UCSD-AML1 (cell line): ENCODE results near the gene EFL1.

Source experiments
- DNase-seq: peaks from one replicate; lab custom pipeline; 2025; ENCODE audit not compliant: unreplicated experiment; lab: John Stamatoyannopoulos, UW

EFL1 gene

DNA sequence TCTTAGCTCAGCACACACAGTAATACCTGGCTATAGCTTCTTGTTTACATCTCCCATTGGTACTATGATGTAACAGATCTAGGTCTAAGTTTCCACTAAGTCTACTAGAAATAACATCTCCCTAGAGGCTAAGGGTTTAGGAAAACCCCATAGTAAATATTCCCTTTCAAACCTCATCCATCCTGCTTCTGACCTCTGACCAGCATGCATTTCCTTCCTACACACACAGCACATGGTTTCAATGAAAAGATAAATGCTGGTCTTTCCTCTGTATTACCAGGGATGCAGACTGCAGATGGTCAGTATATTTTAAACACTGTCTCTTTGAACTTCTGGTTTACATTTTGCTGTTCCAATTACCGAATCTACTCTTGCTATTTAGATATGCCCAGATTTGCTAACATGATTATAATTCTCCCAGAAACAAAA is 96.6 kb downstream of the EFL1 start:
- no peak for DNase-seq

GRCh38 chr15:82159922-82160321 is 102.6 kb downstream of the EFL1 start:
- no peak for DNase-seq

DNA sequence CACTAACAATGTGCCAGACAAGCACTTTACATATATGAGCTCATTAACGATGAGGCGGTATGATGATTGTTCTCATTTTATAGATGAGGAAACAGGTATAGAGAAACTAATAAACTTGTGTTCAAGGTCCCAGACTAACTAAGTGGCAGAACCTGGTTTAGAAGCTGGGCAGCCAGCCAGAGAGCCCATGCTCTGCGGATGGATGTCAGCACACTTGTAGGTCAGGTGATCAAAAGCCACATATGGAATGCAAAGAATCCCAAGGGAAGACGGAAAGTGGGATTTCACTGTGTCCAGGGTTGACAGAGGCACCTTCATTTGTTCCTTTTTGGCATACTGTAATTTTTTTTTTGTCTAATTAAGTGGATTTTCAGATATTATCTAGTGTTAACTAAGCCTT is 103.7 kb downstream of the EFL1 start:
- DNase-seq: no peak

GRCh38 chr15:82150645-82151044 is 111.9 kb downstream of the EFL1 start:
- DNase-seq: no peak

- no peak for DNase-seq
Measured at GRCh38 chr15:82146990-82147461, 115.5 kb downstream of the EFL1 start.

GRCh38 chr15:82146576-82146975 is 116.0 kb downstream of the EFL1 start:
- no peak for DNase-seq

GRCh38 chr15:82143390-82144385 is 118.8 kb downstream of the EFL1 start:
- DNase-seq: no peak

- DNase-seq: no peak
Measured at GRCh38 chr15:82140886-82141285, 121.6 kb downstream of the EFL1 start.

- DNase-seq: no peak
Measured at GRCh38 chr15:82139823-82140268, 122.7 kb downstream of the EFL1 start.

GRCh38 chr15:82138306-82138705 is 124.2 kb downstream of the EFL1 start:
- no peak for DNase-seq

GRCh38 chr15:82137261-82137660 is 125.3 kb downstream of the EFL1 start:
- no peak for DNase-seq

- no peak for DNase-seq
Measured at GRCh38 chr15:82136120-82136519, 126.4 kb downstream of the EFL1 start.

DNA sequence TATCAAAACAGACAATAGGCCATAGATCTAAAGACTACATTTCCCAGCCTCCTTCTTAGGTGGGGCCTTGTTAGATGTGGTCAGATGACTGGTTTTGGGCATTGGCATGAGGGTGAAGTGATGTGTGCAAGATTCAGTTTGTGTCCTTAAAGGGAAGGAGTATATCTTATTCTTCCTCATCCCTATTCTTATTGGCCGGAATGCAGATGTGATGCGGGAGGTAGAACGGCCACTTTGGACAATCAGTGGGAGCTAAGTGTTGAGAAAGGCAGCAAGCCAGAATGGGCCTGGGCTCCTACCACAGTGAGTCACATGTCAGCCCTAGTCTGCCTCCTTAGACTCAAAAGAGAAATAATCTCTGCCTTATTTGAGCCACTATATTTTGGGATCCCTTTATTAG is 126.9 kb downstream of the EFL1 start:
- no peak for DNase-seq

- DNase-seq: no peak
Measured at GRCh38 chr15:82134461-82134860, 128.1 kb downstream of the EFL1 start.

DNA sequence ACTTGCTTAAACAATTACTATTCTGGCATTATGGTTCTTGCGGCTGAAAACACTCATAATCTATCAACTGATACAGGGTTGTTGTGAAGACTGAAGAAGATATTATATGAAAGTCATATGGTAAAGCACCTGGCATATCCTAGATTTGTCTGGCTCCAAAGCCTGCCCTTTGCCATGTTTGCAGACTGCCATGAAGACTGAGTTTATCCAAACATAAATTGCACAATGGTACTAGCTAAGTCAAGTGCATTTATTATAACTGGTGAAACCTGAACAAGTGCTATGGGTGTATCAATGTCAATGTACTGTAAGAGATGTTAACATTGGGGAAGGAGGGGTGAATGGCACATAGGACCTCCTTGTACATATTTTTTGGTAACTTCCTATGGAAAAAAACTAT is 129.3 kb downstream of the EFL1 start:
- DNase-seq: no peak

DNA sequence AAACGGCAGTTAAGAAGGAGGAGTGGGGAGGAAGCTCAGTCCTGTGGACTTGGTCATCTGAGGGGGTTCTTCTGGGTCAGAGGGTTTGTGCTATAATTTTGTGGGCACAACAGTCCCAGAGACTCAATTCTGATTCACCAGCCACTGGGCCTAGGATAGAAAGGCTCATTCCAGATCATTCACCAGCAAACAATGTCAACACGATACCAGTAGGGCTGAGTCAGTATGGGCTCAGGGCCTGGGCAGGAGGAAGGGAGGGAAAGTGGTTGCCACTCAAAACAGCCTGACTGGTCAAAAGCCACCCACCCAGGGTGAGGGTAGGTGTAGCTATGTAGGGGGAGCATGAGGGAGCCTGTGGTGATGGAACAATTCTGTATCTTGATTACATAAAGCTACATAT is 129.8 kb downstream of the EFL1 start:
- no peak for DNase-seq

DNA sequence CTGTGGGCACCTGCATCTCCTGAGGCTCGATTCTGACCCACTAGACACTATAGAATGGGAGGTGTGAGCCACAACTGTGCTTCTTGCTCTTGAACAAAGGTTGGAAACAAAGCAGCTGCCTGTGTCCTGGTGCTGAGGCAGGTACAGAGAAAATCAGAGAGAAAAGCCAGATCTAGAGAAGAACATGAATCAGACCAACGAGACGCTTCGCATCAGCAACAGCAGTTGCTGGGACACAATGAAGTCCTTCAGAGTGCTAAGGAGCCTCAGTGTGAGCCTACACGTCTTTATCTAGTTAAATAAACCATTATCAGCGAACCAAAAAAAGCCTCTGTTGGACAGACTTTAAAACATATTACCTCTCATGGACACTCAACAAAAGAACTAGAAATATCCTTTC is 130.4 kb downstream of the EFL1 start:
- no peak for DNase-seq

GRCh38 chr15:82130248-82130647 is 132.3 kb downstream of the EFL1 start:
- no peak for DNase-seq

DNA sequence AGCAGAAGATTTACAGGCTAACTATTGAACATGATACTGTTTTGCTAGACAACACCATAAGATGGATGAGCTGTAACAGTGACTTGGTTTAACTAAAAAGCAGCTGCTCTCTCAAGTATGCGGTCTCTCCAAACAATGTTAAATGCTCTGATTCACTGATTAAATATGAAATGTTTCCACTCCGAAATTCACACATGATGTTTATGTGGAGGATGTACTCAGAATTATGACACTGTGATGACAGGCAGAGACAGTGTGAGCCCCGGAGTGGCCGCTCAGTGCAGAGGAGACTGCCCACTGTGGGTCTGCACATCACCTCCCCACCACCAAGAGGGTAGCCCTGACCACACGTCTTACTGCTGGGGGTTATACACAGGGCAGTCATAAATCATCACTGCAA is 132.8 kb downstream of the EFL1 start:
- no peak for DNase-seq

GRCh38 chr15:82129149-82129692 is 133.3 kb downstream of the EFL1 start:
- no peak for DNase-seq

- no peak for DNase-seq
Measured at GRCh38 chr15:82128401-82129148, 134.0 kb downstream of the EFL1 start.

- no peak for DNase-seq
Measured at GRCh38 chr15:82127581-82127980, 135.0 kb downstream of the EFL1 start.
